Lung (tissue), 12 donors: Measurements from ENCODE around the gene AAMP. TPM values are rescaled to one million over a fixed set of nuclear protein-coding genes. Genes with fewer than 3 reads are reported as not detected.

ENCODE experiments used
- ATAC-seq: fragments of 200-7000 bp; cut with Tn5 transposase; one replicate; pipeline ENCODE4 v1.9.1; 2020; ENCODE audit warnings: moderate number of reproducible peaks; ENCODE audit not compliant: insufficient read depth, low FRiP score
- DNase-seq, 3 donors: peaks; one replicate each; pipeline ENCODE4 v3.0.0-alpha.2; 2013 to 2017
- H3K27ac ChIP-seq, 2 donors: one replicate each; pipeline ENCODE4 v1.5.1; 2013; ENCODE audit warnings: mild to moderate bottlenecking in 2 of 2, moderate library complexity in 2 of 2, control low read depth in 1 of 2, inconsistent platforms in 1 of 2, low read depth in 1 of 2, low read length in 1 of 2
- H3K27me3 ChIP-seq, 3 donors: one replicate each; pipeline ENCODE4 v1.5.1; 2013; ENCODE audit warnings: low read length in 2 of 3; ENCODE audit not compliant: control insufficient read depth in 3 of 3, insufficient read depth in 3 of 3
- H3K36me3 ChIP-seq, 4 donors: one replicate each; pipeline ENCODE4 v1.5.1; 2013; ENCODE audit warnings: low read length in 4 of 4, mild to moderate bottlenecking in 1 of 4, moderate library complexity in 1 of 4; ENCODE audit not compliant: control insufficient read depth in 4 of 4, insufficient read depth in 4 of 4
- H3K4me1 ChIP-seq, 5 donors: one replicate each; pipeline ENCODE4 v1.5.1; 2013; ENCODE audit warnings: low read length in 5 of 5, mild to moderate bottlenecking in 2 of 5, moderate library complexity in 1 of 5; ENCODE audit not compliant: control insufficient read depth in 5 of 5, insufficient read depth in 5 of 5
- H3K4me3 ChIP-seq: one replicate; pipeline ENCODE4 v1.5.1; 2013; ENCODE audit warnings: mild to moderate bottlenecking, control low read depth, moderate library complexity
- H3K9ac ChIP-seq, 2 donors: one replicate each; pipeline ENCODE4 v1.5.1; 2013; ENCODE audit warnings: low read length in 2 of 2, control low read depth in 1 of 2; ENCODE audit not compliant: insufficient read depth in 1 of 2
- H3K9me3 ChIP-seq, 4 donors: one replicate each; pipeline ENCODE4 v1.5.1; 2013; ENCODE audit warnings: low read length in 3 of 4, mild to moderate bottlenecking in 1 of 4, moderate library complexity in 1 of 4; ENCODE audit not compliant: control insufficient read depth in 4 of 4, insufficient read depth in 3 of 4
- CTCF ChIP-seq: IDR thresholded peaks from 2 replicates; pipeline ENCODE4 v1.5.1; 2012; ENCODE audit warnings: mild to moderate bottlenecking; ENCODE audit errors: control extremely low read depth, extremely low read depth
- WGBS, 2 donors: extraction: QIAGEN DNeasy Blood & Tissue Kit; methylation state at CpG; one replicate each; pipeline ENCODE4 v1.1.7; 2013; 5-methylcytosine and 5-hydroxymethylcytosine counted together
- polyA plus RNA-seq, 2 donors: library from polyadenylated mRNA; stranded (reverse); fragments of 200-250 nt; gene quantifications; one replicate each; pipeline ENCODE4 v1.2.1, GENCODE V29; 2013
- total RNA-seq, 2 donors: library from RNA; depleted of rRNA in 1 of 2; stranded (reverse); fragments of >200 nt in 1 of 2; gene quantifications; one replicate each; pipeline ENCODE4 v1.2.1, GENCODE V29; 2014 to 2021
- donor health status: control.
- donor health status: control.
- donor health status: Bipolar disorder and iron deficiency.
- donor health status: healthy.
- donor health status: DM: yes; HTN: yes; CAD: no.

AAMP gene
- total and polyA plus RNA-seq, 4 donors: 62.0 to 193 (median 78.5) TPM

- no peak for DNase-seq
- WGBS, 2 donors: 46 to 72% methylated on average over 4 of the region's 4 CpGs
- no peak for TF ChIP-seq CTCF
- H3K27ac ChIP-seq: peak overlapping the region in 1 of 2 donors; percentile 5
- no peaks in the 10 kb centered on the region for H3K27me3 ChIP-seq
- peaks cover 5 to 27% (median 11%) of the 10 kb centered on the region in 5 donors for H3K4me1 ChIP-seq
- H3K9ac ChIP-seq: peak overlapping the region in 1 of 2 donors; percentile 59
- no peak for ATAC-seq
- no peaks in the 10 kb centered on the region for H3K9me3 ChIP-seq
- no peak overlapping the region for H3K4me3 ChIP-seq
- H3K36me3 ChIP-seq: peaks cover 18 to 32% (median 29%) of the 10 kb centered on the region in 4 donors
Observed at GRCh38 chr2:218271487-218271797, 1.5 kb upstream of the AAMP start.

GRCh38 chr2:218270721-218271486 is 967 bp upstream of the AAMP start:
- TF ChIP-seq CTCF: no peak
- peak overlapping the region; percentile 74 for H3K4me3 ChIP-seq
- peak overlapping the region; percentile 18 to 69 for H3K27ac ChIP-seq
- H3K36me3 ChIP-seq: peaks cover 13 to 33% (median 28%) of the 10 kb centered on the region in 4 donors
- H3K4me1 ChIP-seq: peaks cover 5 to 27% (median 11%) of the 10 kb centered on the region in 5 donors
- WGBS, 2 donors: 4 to 9% methylated on average over 23 of the region's 23 CpGs
- ATAC-seq (no peak), DNase-seq (no peak)
- peak overlapping the region in 1 of 2 donors; percentile 59 for H3K9ac ChIP-seq
- no peaks in the 10 kb centered on the region for H3K27me3 ChIP-seq
- H3K9me3 ChIP-seq: no peaks in the 10 kb centered on the region

GRCh38 chr2:218267259-218267658 is 2.7 kb downstream of the AAMP start:
- Histone ChIP-seq H3K9ac (no peak overlapping the region), H3K27me3 (no peaks in the 10 kb centered on the region), H3K9me3 (no peaks in the 10 kb centered on the region), H3K27ac (no peak overlapping the region), H3K4me3 (no peak overlapping the region), H3K36me3 (peaks cover 5 to 40% (median 11%) of the 10 kb centered on the region in 4 donors), H3K4me1 (peaks cover 5 to 19% (median 9%) of the 10 kb centered on the region in 5 donors)
- ATAC-seq: no peak
- WGBS, 2 donors: 97 to 99% methylated on average over 6 of the region's 6 CpGs
- no peak for DNase-seq
- TF ChIP-seq CTCF: no peak
